H9 (cell line): ENCODE results near the gene ATG12. TPM values are rescaled to one million over a fixed set of nuclear protein-coding genes. Genes with fewer than 3 reads are reported as not detected.
A peak's percentile ranks its signal among the peaks of the same experiment; 100 is the strongest.

Source experiments
- DNase-seq: peaks from one replicate; pipeline ENCODE4 v3.0.0-alpha.2; 2017
- H2AFZ ChIP-seq: one replicate; pipeline ENCODE4 v1.6.1; 2013; ENCODE audit warnings: mild to moderate bottlenecking, low read length, control low read depth, moderate library complexity
- H2AK5ac ChIP-seq: 2 replicates; pipeline ENCODE4 v1.6.1; 2013; ENCODE audit warnings: low read length, control low read depth, mixed read lengths; ENCODE audit not compliant: insufficient read length
- H2BK120ac ChIP-seq: one replicate; pipeline ENCODE4 v1.6.1; 2013; ENCODE audit warnings: low read depth, mild to moderate bottlenecking, low read length, control low read depth, inconsistent platforms; ENCODE audit not compliant: poor library complexity, severe bottlenecking
- H2BK12ac ChIP-seq: 2 replicates; pipeline ENCODE4 v1.6.1; 2013; ENCODE audit warnings: low read length, control low read depth, mixed read lengths, low read depth; ENCODE audit not compliant: insufficient read length
- H2BK15ac ChIP-seq: 2 replicates; pipeline ENCODE4 v1.6.1; 2013; ENCODE audit warnings: low read depth, low read length, control low read depth
- H2BK20ac ChIP-seq: one replicate; pipeline ENCODE4 v1.6.1; 2013; ENCODE audit warnings: low read depth, mild to moderate bottlenecking, low read length, control low read depth, inconsistent platforms; ENCODE audit not compliant: poor library complexity, severe bottlenecking
- H2BK5ac ChIP-seq: 2 replicates; pipeline ENCODE4 v1.6.1; 2013; ENCODE audit warnings: low read length, control low read depth, mixed read lengths; ENCODE audit not compliant: insufficient read length
- H3K14ac ChIP-seq: 2 replicates; pipeline ENCODE4 v1.6.1; 2013; ENCODE audit warnings: low read length, control low read depth; ENCODE audit not compliant: insufficient read depth
- H3K18ac ChIP-seq: 2 replicates; pipeline ENCODE4 v1.6.1; 2013; ENCODE audit warnings: low read depth, mild to moderate bottlenecking, mixed read lengths, low read length, control low read depth; ENCODE audit not compliant: insufficient read length
- H3K23ac ChIP-seq: 2 replicates; pipeline ENCODE4 v1.6.1; 2013; ENCODE audit warnings: low read length, control low read depth, mixed read lengths, low read depth; ENCODE audit not compliant: insufficient read length
- H3K23me2 ChIP-seq: 2 replicates; pipeline ENCODE4 v1.6.1; 2013; ENCODE audit warnings: low read depth, mild to moderate bottlenecking, mixed read lengths, low read length, control low read depth; ENCODE audit not compliant: insufficient read length, poor library complexity, severe bottlenecking
- H3K27ac ChIP-seq: 2 replicates; pipeline ENCODE4 v1.5.1; 2013; ENCODE audit warnings: low read length, control low read depth, mixed read lengths, low read depth; ENCODE audit not compliant: insufficient read length
- H3K27me3 ChIP-seq: 2 replicates; pipeline ENCODE4 v1.6.1; 2013; ENCODE audit warnings: low read length, control low read depth, inconsistent platforms; ENCODE audit not compliant: insufficient read depth
- H3K4ac ChIP-seq: 2 replicates; pipeline ENCODE4 v1.6.1; 2013; ENCODE audit warnings: low read depth, mild to moderate bottlenecking, control low read depth, inconsistent platforms, low read length, moderate library complexity
- H3K4me1 ChIP-seq: 2 replicates; pipeline ENCODE4 v1.6.1; 2013; ENCODE audit warnings: low read length, control low read depth, inconsistent platforms; ENCODE audit not compliant: insufficient read depth
- H3K4me2 ChIP-seq: 2 replicates; pipeline ENCODE4 v1.6.1; 2013; ENCODE audit warnings: low read length, control low read depth, mixed read lengths; ENCODE audit not compliant: insufficient read length, insufficient read depth
- H3K56ac ChIP-seq: 2 replicates; pipeline ENCODE4 v1.6.1; 2013; ENCODE audit warnings: low read depth, mild to moderate bottlenecking, mixed read lengths, low read length, control low read depth; ENCODE audit not compliant: insufficient read length
- H3K79me1 ChIP-seq: 2 replicates; pipeline ENCODE4 v1.6.1; 2013; ENCODE audit warnings: low read depth, mild to moderate bottlenecking, moderate library complexity, low read length, control low read depth, inconsistent platforms; ENCODE audit not compliant: insufficient read depth, poor library complexity, severe bottlenecking
- H3K79me2 ChIP-seq: 2 replicates; pipeline ENCODE4 v1.6.1; 2013; ENCODE audit warnings: low read length, control low read depth, inconsistent platforms; ENCODE audit not compliant: insufficient read depth
- H3K9ac ChIP-seq: 2 replicates; pipeline ENCODE4 v1.6.1; 2013; ENCODE audit warnings: low read length, control low read depth, mixed read lengths; ENCODE audit not compliant: insufficient read length; ENCODE audit errors: extremely low read depth
- H3K9me3 ChIP-seq: one replicate; pipeline ENCODE4 v1.6.1; 2013; ENCODE audit warnings: low read depth, low read length, inconsistent platforms; ENCODE audit not compliant: control insufficient read depth
- H3T11ph ChIP-seq: one replicate; pipeline ENCODE4 v1.6.1; 2013; ENCODE audit warnings: mild to moderate bottlenecking, low read length, control low read depth, inconsistent platforms
- H4K20me1 ChIP-seq: one replicate; pipeline ENCODE4 v1.6.1; 2013; ENCODE audit not compliant: control insufficient read depth, insufficient read length, insufficient read depth
- H4K5ac ChIP-seq: 2 replicates; pipeline ENCODE4 v1.6.1; 2013; ENCODE audit warnings: low read depth, mild to moderate bottlenecking, mixed read lengths, low read length, control low read depth; ENCODE audit not compliant: insufficient read length
- H4K8ac ChIP-seq: replicated peaks from 2 replicates; pipeline ENCODE4 v1.6.1; 2013; ENCODE audit warnings: low read length, control low read depth, mixed read lengths, low read depth; ENCODE audit not compliant: insufficient read length
- H4K91ac ChIP-seq: 2 replicates; pipeline ENCODE4 v1.6.1; 2013; ENCODE audit warnings: low read depth, mild to moderate bottlenecking, moderate library complexity, mixed read lengths, low read length, control low read depth; ENCODE audit not compliant: insufficient read length
- H3K27ac Mint-ChIP-seq, 3 experiments: 2 replicates in 2 of 3; 3 replicates in 1 of 3; pipeline ENCODE4 v1.8.0; 2020 to 2021; ENCODE audit warnings: mixed read lengths in 3 of 3, mild to moderate bottlenecking in 1 of 3, moderate library complexity in 1 of 3
- H3K27me3 Mint-ChIP-seq: 2 replicates; pipeline ENCODE4 v1.8.0; 2021; ENCODE audit warnings: low read depth, mild to moderate bottlenecking, moderate library complexity, mixed read lengths
- H3K36me3 Mint-ChIP-seq, 3 experiments: 2 replicates in 2 of 3; 3 replicates in 1 of 3; pipeline ENCODE4 v1.8.0; 2020 to 2021; ENCODE audit warnings: low read depth in 3 of 3, mixed read lengths in 3 of 3; ENCODE audit not compliant: insufficient read depth in 1 of 3
- H3K4me1 Mint-ChIP-seq, 2 experiments: 2 replicates each; pipeline ENCODE4 v1.8.0; 2020; ENCODE audit warnings: mixed read lengths in 2 of 2
- H3K4me3 Mint-ChIP-seq, 2 experiments: 2 replicates in 1 of 2; 3 replicates in 1 of 2; pipeline ENCODE4 v1.8.0; 2020 to 2021; ENCODE audit warnings: mild to moderate bottlenecking in 2 of 2, mixed read lengths in 2 of 2, moderate library complexity in 1 of 2
- H3K9me3 Mint-ChIP-seq, 2 experiments: 2 replicates in 1 of 2; 3 replicates in 1 of 2; pipeline ENCODE4 v1.8.0; 2020; ENCODE audit warnings: mild to moderate bottlenecking in 2 of 2, mixed read lengths in 2 of 2, moderate library complexity in 1 of 2
- WGBS: extraction: QIAGEN DNeasy Blood & Tissue Kit; methylation state at CpG from one replicate; pipeline ENCODE4 v1.1.7; 2013; ENCODE audit warnings: missing lambda C conversion rate, low lambda C conversion rate, mixed read lengths; ENCODE audit not compliant: insufficient read length; ENCODE audit errors: extremely low coverage; 5-methylcytosine and 5-hydroxymethylcytosine counted together
- total RNA-seq: library from RNA; stranded (reverse); gene quantifications from 2 replicates; pipeline ENCODE4 v1.2.1, GENCODE V29; 2021
- TF ChIP-seq, protein P1 (sequence below): fragments of 200-600 bp; sonication (generic); conservative IDR thresholded peaks from 3 replicates; pipeline ENCODE4 v1.8.0; 2021; ENCODE audit warnings: antibody characterized with exemption, mild to moderate bottlenecking

ATG12 gene
- total RNA-seq, 1 experiment from 2014 or later, result 52.9 TPM

DNA sequence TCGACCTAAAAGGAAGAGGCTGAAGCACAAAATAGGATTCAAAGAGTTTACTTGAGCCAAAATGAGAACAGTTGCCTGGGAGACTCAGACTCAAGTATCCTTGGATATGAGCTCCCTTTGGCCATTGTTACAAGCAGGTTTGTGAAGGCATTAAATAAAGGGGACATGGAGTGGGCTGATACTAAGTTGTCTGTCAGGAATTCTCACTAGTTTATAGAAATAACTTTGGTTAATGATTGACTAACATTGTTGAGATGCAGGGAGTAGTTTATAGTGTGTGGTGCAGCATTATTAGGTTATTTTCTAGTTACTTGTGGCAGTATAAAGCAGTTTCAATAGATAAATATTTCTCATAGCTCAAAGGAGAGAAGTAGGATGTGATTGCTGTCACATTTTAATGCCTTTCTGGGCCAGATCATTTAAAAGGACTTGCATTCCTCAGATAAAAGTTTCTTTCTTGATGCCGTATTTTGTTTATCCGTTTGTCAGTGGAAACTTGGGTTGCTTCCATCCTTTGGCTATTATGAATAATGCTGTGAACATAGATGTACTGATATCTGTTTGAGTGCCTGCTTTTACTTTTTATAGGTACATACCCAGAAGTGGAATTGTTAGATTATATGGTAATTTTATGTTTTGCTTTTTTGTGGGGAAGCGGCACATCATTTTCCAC lies 9.5 kb upstream of the ATG12 start:
- Histone ChIP-seq H3K4me1 (no peaks in the 10 kb centered on the region; the same call in 1 of the 2 replicates), H3K23me2 (no peaks in the 10 kb centered on the region), H3K27me3 (no peaks in the 10 kb centered on the region), H3K9me3 (no peaks in the 10 kb centered on the region), H2BK12ac (no peak overlapping the region), H3K18ac (no peak overlapping the region), H3K14ac (no peak overlapping the region), H2AK5ac (no peak overlapping the region), H3K27ac (no peak overlapping the region), H3K23ac (no peak overlapping the region), H3K4ac (no peak overlapping the region), H3K79me2 (peaks cover 4% of the 10 kb centered on the region; the same call in 1 of the 2 replicates), H3K56ac (no peak overlapping the region), H3K79me1 (no peaks in the 10 kb centered on the region), H2BK5ac (no peak overlapping the region), H4K20me1 (no peaks in the 10 kb centered on the region), H3K4me2 (no peak overlapping the region), H3K9ac (no peak overlapping the region), H4K91ac (no peak overlapping the region), H2BK20ac (no peak overlapping the region), H2AFZ (no peak overlapping the region), H4K8ac (no peak overlapping the region), H2BK15ac (no peak overlapping the region), H4K5ac (no peak overlapping the region), H3T11ph (no peak overlapping the region), H2BK120ac (no peak overlapping the region)
- Mint-ChIP-seq H3K27ac (peak overlapping the region in 1 of 3 experiments; percentile 23; a peak in 2 of 7 replicates), H3K4me3 (no peak overlapping the region), H3K9me3 (peaks cover 10 to 12% of the 10 kb centered on the region in 2 experiments), H3K36me3 (peaks cover 0 to 20% (median 3%) of the 10 kb centered on the region in 3 experiments; a peak in 6 of 7 replicates), H3K27me3 (no peaks in the 10 kb centered on the region), H3K4me1 (peaks cover 12 to 15% of the 10 kb centered on the region in 2 experiments; a peak in 3 of 4 replicates)
- DNase-seq, result no peak
- no CpG with 5 or more reads among the region's 4 CpGs for WGBS
- TF ChIP-seq, protein P1, sequence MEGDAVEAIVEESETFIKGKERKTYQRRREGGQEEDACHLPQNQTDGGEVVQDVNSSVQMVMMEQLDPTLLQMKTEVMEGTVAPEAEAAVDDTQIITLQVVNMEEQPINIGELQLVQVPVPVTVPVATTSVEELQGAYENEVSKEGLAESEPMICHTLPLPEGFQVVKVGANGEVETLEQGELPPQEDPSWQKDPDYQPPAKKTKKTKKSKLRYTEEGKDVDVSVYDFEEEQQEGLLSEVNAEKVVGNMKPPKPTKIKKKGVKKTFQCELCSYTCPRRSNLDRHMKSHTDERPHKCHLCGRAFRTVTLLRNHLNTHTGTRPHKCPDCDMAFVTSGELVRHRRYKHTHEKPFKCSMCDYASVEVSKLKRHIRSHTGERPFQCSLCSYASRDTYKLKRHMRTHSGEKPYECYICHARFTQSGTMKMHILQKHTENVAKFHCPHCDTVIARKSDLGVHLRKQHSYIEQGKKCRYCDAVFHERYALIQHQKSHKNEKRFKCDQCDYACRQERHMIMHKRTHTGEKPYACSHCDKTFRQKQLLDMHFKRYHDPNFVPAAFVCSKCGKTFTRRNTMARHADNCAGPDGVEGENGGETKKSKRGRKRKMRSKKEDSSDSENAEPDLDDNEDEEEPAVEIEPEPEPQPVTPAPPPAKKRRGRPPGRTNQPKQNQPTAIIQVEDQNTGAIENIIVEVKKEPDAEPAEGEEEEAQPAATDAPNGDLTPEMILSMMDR, result no peak
